K562 (cell line): ENCODE measurements around the gene BCL7C. TPM values are rescaled to one million over a fixed set of nuclear protein-coding genes. Genes with fewer than 3 reads are reported as not detected.

Source experiments
- MECOM ChIP-seq: fragments of 250-450 bp; sonication (Bioruptor Pico); IDR thresholded peaks from 2 replicates; pipeline ENCODE4 v1.8.0; 2022; ENCODE audit warnings: inconsistent platforms
- NR1H2 ChIP-seq: sonication (generic); formaldehyde crosslinking; IDR thresholded peaks from 2 replicates; pipeline ENCODE4 v1.4.0; 2020; ENCODE audit warnings: mild to moderate bottlenecking, missing genetic modification reagents
- PHF8 ChIP-seq: fragments of 200-600 bp; sonication (generic); IDR thresholded peaks from 2 replicates; pipeline ENCODE4 v1.6.1; 2012; ENCODE audit warnings: mixed run types, mild to moderate bottlenecking, inconsistent platforms, low read length, moderate library complexity, borderline replicate concordance
- TRIM24 ChIP-seq, 2 experiments: fragments of 450-650 bp; IDR thresholded peaks; 2 replicates each; pipeline ENCODE4 v1.6.1; 2016
- ZBTB7A ChIP-seq: IDR thresholded peaks from 2 replicates; pipeline ENCODE4 v1.6.1; 2011; ENCODE audit warnings: low read depth, mild to moderate bottlenecking, low read length, moderate library complexity, borderline replicate concordance; ENCODE audit not compliant: control insufficient read depth
- ZFP36 ChIP-seq: fragments of 150-350 bp; IDR thresholded peaks from 2 replicates; pipeline ENCODE4 v1.6.1; 2018; ENCODE audit warnings: low read length, low read depth; ENCODE audit not compliant: partially characterized antibody
- ZNF140 ChIP-seq: fragments of 250-450 bp; sonication (Bioruptor Pico); IDR thresholded peaks from 2 replicates; pipeline ENCODE4 v1.8.0; 2021; ENCODE audit warnings: moderate library complexity, mild to moderate bottlenecking, inconsistent platforms
- polyA plus RNA-seq, 8 experiments: library from polyadenylated mRNA; depleted of rRNA in 4 of 8; stranded (reverse) in 5 of 8; unstranded in 3 of 8; fragments of >200 nt; fragmentation: Nextera tagmentation in 2 of 8; fragmentation: Illumina TruSeq in 1 of 8; extraction: Ambion mirVana in 2 of 8; extraction: Trizol in 1 of 8; gene quantifications; 2 replicates each; pipeline versions ENCODE4 v1.2.1 to v1.2.3, GENCODE V29; 2011 to 2014; ENCODE audit warnings: inconsistent platforms in 1 of 8, missing spikeins in 1 of 8
- total RNA-seq, 7 experiments: library from RNA; depleted of rRNA in 6 of 7; stranded (reverse); fragments of >200 nt in 6 of 7; fragmentation: Illumina TruSeq in 2 of 7; extraction: Trizol in 2 of 7; gene quantifications; 2 replicates each; pipeline versions ENCODE4 v1.2.1 to v1.2.3, GENCODE V29; 2011 to 2021; ENCODE audit warnings: low replicate concordance in 1 of 7
- TF ChIP-seq, protein P1 (sequence below), 2 experiments: IDR thresholded peaks in 1 of 2; conservative IDR thresholded peaks in 1 of 2; 2 replicates each; pipeline ENCODE4 v1.6.1; 2016; ENCODE audit warnings: low read depth in 2 of 2, mild to moderate bottlenecking in 1 of 2, missing compliant biosample characterization in 1 of 2, missing genetic modification characterization in 1 of 2, moderate library complexity in 1 of 2
- TF ChIP-seq, protein P2 (sequence below): sonication (generic); formaldehyde crosslinking; IDR thresholded peaks from 2 replicates; pipeline ENCODE4 v1.8.0; 2022; ENCODE audit warnings: missing genetic modification reagents, mild to moderate bottlenecking, moderate library complexity, borderline replicate concordance
- TF ChIP-seq, protein P3 (sequence below), 3 experiments: fragments of 200-800 bp in 1 of 3; sonication (Bioruptor generic) in 1 of 3; sonication (generic) in 1 of 3; formaldehyde crosslinking in 1 of 3; IDR thresholded peaks; 2 replicates each; pipeline versions ENCODE4 v1.6.1 to v1.8.0; 2016 to 2022; ENCODE audit warnings: mild to moderate bottlenecking in 2 of 3, missing compliant biosample characterization in 2 of 3, missing genetic modification characterization in 2 of 3, missing genetic modification reagents in 1 of 3
- TF ChIP-seq, protein P4 (sequence below): fragments of 250-450 bp; sonication (Bioruptor Pico); IDR thresholded peaks from 2 replicates; pipeline ENCODE4 v1.5.0; 2022; ENCODE audit warnings: mild to moderate bottlenecking

Gene BCL7C
- total and polyA plus RNA-seq, 9 of the 15 experiments (the other 6 are each of a cell fraction or from before 2014, with no cell fraction given) = 1.7 to 85.8 (median 19.6) TPM

DNA sequence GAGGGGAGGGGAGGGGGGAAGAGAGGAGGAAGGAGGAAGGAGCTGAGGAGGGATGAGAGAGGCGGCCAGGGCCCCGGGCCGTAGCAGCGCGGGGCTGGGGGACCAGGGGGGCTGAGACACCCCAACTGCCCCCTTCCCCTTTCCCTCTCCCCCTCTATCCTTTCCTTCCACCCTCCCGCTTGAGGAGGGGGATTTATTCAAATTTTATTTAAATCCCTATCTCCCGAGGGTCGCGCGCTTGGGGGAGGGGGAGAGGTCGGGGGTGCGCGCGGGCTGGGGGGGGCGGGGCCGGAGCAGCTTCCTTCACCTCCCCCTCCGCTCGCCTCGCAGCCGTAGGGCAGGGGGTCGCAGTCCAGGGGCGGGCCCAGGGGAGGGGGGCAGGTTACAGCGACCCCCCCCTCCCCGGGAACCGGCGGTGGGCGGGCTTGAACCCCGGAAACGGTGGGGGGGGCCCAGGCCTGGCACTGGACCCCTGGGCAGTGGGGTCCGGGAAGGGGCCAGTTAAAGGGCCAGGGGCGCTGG, 29.7 kb upstream of the BCL7C start, which contains the start of gene FBXL19 (continued):
- peak; percentile 9; the same call in 1 of the 2 replicates for TF ChIP-seq PHF8
- no peak for TF ChIP-seq ZFP36
- no peak for TF ChIP-seq NR1H2 (CRISPR knock-in tag)
- TF ChIP-seq, protein P1, sequence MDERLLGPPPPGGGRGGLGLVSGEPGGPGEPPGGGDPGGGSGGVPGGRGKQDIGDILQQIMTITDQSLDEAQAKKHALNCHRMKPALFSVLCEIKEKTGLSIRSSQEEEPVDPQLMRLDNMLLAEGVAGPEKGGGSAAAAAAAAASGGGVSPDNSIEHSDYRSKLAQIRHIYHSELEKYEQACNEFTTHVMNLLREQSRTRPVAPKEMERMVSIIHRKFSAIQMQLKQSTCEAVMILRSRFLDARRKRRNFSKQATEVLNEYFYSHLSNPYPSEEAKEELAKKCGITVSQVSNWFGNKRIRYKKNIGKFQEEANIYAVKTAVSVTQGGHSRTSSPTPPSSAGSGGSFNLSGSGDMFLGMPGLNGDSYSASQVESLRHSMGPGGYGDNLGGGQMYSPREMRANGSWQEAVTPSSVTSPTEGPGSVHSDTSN (CRISPR knock-in tag; IDR thresholded peaks at IDR 0.05; ENCODE audit: low read depth) = no peak
- TF ChIP-seq, protein P1 (tag; conservative IDR thresholded peaks at IDR 0.05; ENCODE audit: low read depth) = no peak
- TF ChIP-seq MECOM (CRISPR knock-in tag) = no peak
- TF ChIP-seq ZBTB7A = peak; percentile 79
- TF ChIP-seq, protein P2, sequence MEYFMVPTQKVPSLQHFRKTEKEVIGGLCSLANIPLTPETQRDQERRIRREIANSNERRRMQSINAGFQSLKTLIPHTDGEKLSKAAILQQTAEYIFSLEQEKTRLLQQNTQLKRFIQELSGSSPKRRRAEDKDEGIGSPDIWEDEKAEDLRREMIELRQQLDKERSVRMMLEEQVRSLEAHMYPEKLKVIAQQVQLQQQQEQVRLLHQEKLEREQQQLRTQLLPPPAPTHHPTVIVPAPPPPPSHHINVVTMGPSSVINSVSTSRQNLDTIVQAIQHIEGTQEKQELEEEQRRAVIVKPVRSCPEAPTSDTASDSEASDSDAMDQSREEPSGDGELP (CRISPR knock-in tag) = no peak
- no peak for TF ChIP-seq ZNF140
- TF ChIP-seq, protein P3, sequence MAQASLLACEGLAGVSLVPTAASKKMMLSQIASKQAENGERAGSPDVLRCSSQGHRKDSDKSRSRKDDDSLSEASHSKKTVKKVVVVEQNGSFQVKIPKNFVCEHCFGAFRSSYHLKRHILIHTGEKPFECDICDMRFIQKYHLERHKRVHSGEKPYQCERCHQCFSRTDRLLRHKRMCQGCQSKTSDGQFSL (CRISPR knock-in tag; IDR thresholded peaks at IDR 0.05) = peak; percentile 17; the same call in 1 of the 2 replicates
- TF ChIP-seq, protein P3 (tag; IDR thresholded peaks at IDR 0.05) = peak in 1 of 2 experiments; percentile 65; a peak in 2 of 4 replicates
- TF ChIP-seq, protein P4, sequence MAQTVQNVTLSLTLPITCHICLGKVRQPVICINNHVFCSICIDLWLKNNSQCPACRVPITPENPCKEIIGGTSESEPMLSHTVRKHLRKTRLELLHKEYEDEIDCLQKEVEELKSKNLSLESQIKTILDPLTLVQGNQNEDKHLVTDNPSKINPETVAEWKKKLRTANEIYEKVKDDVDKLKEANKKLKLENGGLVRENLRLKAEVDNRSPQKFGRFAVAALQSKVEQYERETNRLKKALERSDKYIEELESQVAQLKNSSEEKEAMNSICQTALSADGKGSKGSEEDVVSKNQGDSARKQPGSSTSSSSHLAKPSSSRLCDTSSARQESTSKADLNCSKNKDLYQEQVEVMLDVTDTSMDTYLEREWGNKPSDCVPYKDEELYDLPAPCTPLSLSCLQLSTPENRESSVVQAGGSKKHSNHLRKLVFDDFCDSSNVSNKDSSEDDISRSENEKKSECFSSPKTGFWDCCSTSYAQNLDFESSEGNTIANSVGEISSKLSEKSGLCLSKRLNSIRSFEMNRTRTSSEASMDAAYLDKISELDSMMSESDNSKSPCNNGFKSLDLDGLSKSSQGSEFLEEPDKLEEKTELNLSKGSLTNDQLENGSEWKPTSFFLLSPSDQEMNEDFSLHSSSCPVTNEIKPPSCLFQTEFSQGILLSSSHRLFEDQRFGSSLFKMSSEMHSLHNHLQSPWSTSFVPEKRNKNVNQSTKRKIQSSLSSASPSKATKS (CRISPR knock-in tag) = no peak
- no peak for TF ChIP-seq TRIM24 (IDR thresholded peaks at IDR 0.05)
